Activated CD8-positive, alpha-beta T cell treated with anti-CD3 and anti-CD28 coated beads for 36 hours (primary cell): ENCODE data around the gene BTN1A1. TPM values are rescaled to one million over a fixed set of nuclear protein-coding genes. Genes with fewer than 3 reads are reported as not detected.

Experiments used
- ATAC-seq: fragments of 200-7000 bp; cut with Tn5 transposase; one replicate; pipeline ENCODE4 v1.10.0; 2021; ENCODE audit warnings: mild to moderate bottlenecking, moderate library complexity
- CTCF ChIA-PET: fragments of 350-600 bp; sonication (Branson Sonifier 250); formaldehyde crosslinking; loops from one replicate; lab custom pipeline; 2021; ENCODE audit warnings: antibody characterized with exemption; lab: Charles Lee
- POLR2A ChIA-PET: fragments of 350-600 bp; sonication (Branson Sonifier 250); formaldehyde crosslinking; loops from one replicate; lab custom pipeline; 2021; ENCODE audit warnings: antibody characterized with exemption; lab: Charles Lee
- DNase-seq: peaks from one replicate; pipeline ENCODE4 v3.0.0-alpha.2; 2020
- H3K27ac Mint-ChIP-seq: one replicate; pipeline ENCODE4 v1.8.0; 2021; ENCODE audit warnings: mild to moderate bottlenecking, mixed read lengths
- H3K27me3 Mint-ChIP-seq: one replicate; pipeline ENCODE4 v1.8.0; 2021; ENCODE audit warnings: mixed read lengths
- H3K36me3 Mint-ChIP-seq: one replicate; pipeline ENCODE4 v1.8.0; 2021; ENCODE audit warnings: low read depth, mixed read lengths
- H3K4me1 Mint-ChIP-seq: one replicate; pipeline ENCODE4 v1.8.0; 2021; ENCODE audit warnings: low read depth, mixed read lengths
- H3K4me3 Mint-ChIP-seq: one replicate; pipeline ENCODE4 v1.8.0; 2021; ENCODE audit warnings: mild to moderate bottlenecking, moderate library complexity, mixed read lengths
- H3K9me3 Mint-ChIP-seq: one replicate; pipeline ENCODE4 v1.8.0; 2021; ENCODE audit warnings: mixed read lengths
- intact Hi-C: fragments of 100-400 bp; cut with micrococcal nuclease; formaldehyde crosslinking; loops from one replicate; pipeline ENCODE4 v1.10.0; 2022
- total RNA-seq, 2 experiments: library from RNA; stranded (reverse); gene quantifications; one replicate each; pipeline ENCODE4 v1.2.3, GENCODE V29; 2021
- TF ChIP-seq, protein P1 (sequence below): fragments of 200-600 bp; IDR thresholded peaks from one replicate; pipeline ENCODE4 v1.8.0; 2022; ENCODE audit warnings: antibody characterized with exemption, mild to moderate bottlenecking

Gene BTN1A1
- total RNA-seq, 2 experiments from 2014 or later: 0.11 TPM; not detected in 1

DNA sequence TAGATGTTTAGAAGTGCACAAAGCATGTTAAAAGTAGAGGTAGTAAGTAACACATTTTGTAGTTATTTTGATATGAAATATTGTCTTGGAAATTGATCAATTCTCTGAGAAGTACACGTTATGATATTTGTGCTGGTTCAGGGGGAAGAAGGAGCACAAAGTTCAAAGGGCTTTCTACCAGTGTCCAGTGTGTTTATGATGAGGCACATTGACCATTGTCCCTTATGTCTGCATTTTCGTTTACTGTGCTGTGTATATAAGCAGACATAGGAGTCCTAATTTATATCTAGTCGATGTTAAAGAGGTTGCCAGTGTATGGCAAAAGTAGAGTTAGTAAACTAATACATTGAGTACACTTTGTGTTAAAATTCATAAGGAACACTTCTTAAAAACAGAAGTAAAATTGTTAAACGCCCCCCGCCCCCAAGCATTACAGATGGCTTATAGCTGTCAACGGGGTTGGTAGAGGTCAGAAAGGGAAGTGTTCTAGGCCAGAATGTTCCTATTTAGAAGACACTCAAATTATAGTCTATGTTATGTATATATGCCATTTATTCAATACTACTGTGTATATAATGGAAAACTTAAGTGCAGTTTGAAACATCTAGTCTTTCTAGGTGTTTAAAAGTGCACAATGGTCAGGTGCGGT lies 24.7 kb downstream of the BTN1A1 start:
- no peak overlapping the region for H3K27ac Mint-ChIP-seq
- ChIA-PET CTCF (no interaction called here), POLR2A (interaction anchor here (1.9 kb wide), 1 partner anchor 11 kb away, joined by 5 read pairs; no protein-coding TSS in a partner anchor)
- intact Hi-C loops: no loop called here
- DNase-seq: no peak
- H3K4me1 Mint-ChIP-seq: peaks cover 30% of the 10 kb centered on the region
- no peak for ATAC-seq
- H3K9me3 Mint-ChIP-seq: no peaks in the 10 kb centered on the region
- H3K36me3 Mint-ChIP-seq: peaks cover 2% of the 10 kb centered on the region
- peaks cover 2% of the 10 kb centered on the region for H3K27me3 Mint-ChIP-seq
- TF ChIP-seq, protein P1, sequence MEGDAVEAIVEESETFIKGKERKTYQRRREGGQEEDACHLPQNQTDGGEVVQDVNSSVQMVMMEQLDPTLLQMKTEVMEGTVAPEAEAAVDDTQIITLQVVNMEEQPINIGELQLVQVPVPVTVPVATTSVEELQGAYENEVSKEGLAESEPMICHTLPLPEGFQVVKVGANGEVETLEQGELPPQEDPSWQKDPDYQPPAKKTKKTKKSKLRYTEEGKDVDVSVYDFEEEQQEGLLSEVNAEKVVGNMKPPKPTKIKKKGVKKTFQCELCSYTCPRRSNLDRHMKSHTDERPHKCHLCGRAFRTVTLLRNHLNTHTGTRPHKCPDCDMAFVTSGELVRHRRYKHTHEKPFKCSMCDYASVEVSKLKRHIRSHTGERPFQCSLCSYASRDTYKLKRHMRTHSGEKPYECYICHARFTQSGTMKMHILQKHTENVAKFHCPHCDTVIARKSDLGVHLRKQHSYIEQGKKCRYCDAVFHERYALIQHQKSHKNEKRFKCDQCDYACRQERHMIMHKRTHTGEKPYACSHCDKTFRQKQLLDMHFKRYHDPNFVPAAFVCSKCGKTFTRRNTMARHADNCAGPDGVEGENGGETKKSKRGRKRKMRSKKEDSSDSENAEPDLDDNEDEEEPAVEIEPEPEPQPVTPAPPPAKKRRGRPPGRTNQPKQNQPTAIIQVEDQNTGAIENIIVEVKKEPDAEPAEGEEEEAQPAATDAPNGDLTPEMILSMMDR: no peak
- no peak overlapping the region for H3K4me3 Mint-ChIP-seq

DNA sequence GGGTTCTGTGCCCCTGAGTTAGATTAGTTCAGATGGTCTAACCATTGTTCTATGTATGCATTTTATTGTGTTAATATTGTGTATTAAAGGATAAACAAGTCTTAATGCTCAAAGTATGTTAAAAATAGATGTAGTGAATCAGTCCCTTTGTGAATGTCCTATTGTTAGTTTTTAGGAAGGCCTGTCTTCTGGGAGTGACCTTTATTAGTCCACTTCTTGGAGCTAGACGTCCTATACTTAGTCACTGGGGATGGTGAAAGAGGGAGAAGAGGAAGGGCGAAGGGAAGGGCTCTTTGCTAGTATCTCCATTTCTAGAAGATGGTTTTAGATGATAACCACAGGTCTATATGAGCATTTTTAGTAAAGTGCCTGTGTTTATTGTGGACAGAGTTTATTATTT lies 25.7 kb downstream of the BTN1A1 start:
- Mint-ChIP-seq H3K4me1 (peaks cover 23% of the 10 kb centered on the region), H3K27ac (no peak overlapping the region), H3K36me3 (peaks cover 2% of the 10 kb centered on the region), H3K4me3 (no peak overlapping the region), H3K9me3 (no peaks in the 10 kb centered on the region), H3K27me3 (peaks cover 2% of the 10 kb centered on the region)
- TF ChIP-seq, protein P1: no peak
- intact Hi-C loops: no loop called here
- ChIA-PET POLR2A (interaction anchor here (0.8 to 1.9 kb wide), 2 partner anchors 10 to 12 kb away, joined by 3 to 5 read pairs; no protein-coding TSS in a partner anchor), CTCF (no interaction called here)
- ATAC-seq (no peak), DNase-seq (no peak)

DNA sequence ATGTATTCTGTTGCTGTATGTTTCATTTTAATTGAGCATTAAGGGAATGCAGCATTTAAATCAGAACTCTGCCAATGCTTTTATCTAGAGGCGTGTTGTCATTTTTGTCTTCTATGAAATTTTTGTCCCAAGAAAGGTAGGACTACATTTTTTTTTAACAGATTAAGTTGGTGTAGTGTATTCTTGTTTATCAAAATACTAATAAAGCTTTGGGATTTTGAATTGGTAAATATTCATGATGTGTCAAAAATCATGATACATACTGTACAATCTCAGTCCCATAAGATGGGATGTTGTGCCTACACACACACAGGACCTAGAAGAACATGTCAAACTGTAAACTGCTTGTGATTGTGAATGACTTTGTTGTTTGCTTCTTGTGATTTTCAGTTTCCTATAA lies 26.8 kb downstream of the BTN1A1 start:
- intact Hi-C loops: no loop called here

DNA sequence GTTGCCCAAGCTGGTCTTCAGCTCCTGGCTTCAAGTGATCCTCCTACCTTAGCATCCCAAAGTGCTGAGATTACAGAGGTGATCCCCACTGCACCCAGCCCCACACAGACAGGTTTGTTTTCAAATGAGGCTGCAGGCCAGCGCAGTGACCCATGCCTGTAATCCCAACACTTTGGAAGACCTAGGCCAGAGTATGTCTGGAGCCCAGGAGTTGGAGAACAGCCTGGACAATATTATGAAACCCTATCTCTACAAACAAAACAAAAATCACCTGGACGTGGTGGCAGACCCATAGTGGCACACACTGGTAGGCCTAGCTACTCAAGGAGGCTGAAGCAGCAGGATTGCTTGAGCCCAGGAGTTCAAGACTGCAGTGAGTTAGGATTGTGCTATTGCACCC lies 30.1 kb downstream of the BTN1A1 start:
- TF ChIP-seq, protein P1: no peak
- ChIA-PET CTCF (no interaction called here), POLR2A (no interaction called here)
- H3K36me3 Mint-ChIP-seq: peaks cover 2% of the 10 kb centered on the region
- H3K4me3 Mint-ChIP-seq: no peak overlapping the region
- ATAC-seq (no peak), DNase-seq (no peak)
- H3K27ac Mint-ChIP-seq: no peak overlapping the region
- H3K9me3 Mint-ChIP-seq: no peaks in the 10 kb centered on the region
- no peaks in the 10 kb centered on the region for H3K27me3 Mint-ChIP-seq
- H3K4me1 Mint-ChIP-seq: peaks cover 31% of the 10 kb centered on the region
- intact Hi-C loops: loop anchor here (5.0 kb wide), 1 partner anchor 58 kb away; no protein-coding TSS in a partner anchor

More for the DNA sequence above, 26.8 kb downstream of the BTN1A1 start:
- DNase-seq: no peak
- Mint-ChIP-seq H3K27ac (no peak overlapping the region), H3K4me3 (no peak overlapping the region), H3K27me3 (no peaks in the 10 kb centered on the region), H3K9me3 (no peaks in the 10 kb centered on the region), H3K4me1 (peaks cover 28% of the 10 kb centered on the region), H3K36me3 (peaks cover 1% of the 10 kb centered on the region)
- no peak for ATAC-seq
- ChIA-PET POLR2A (interaction anchor here (0.8 kb wide), 1 partner anchor 10 kb away, joined by 3 read pairs; no protein-coding TSS in a partner anchor), CTCF (no interaction called here)
- TF ChIP-seq, protein P1: no peak

DNA sequence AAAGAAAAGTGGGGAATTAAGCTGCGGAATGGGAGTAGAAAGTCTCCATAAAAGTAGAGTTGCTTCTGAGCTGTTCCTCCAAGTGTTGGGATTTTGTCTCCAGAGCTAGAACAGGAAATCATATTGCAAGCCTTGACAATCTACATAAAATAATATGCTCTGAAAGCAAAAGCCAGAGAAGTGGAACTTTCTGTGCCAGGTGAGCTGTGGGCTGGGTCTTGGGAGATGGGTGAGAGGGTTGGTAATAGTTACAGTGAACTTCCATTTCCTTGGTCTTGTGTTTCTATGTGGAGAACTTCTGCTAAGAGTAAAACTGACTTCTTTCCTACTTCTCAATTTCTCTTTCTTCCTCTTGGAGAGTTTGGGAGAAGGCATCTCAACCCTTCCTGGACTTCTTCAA lies 31.8 kb downstream of the BTN1A1 start:
- Mint-ChIP-seq H3K27me3 (no peaks in the 10 kb centered on the region), H3K4me1 (peaks cover 39% of the 10 kb centered on the region), H3K4me3 (peak overlapping the region; percentile 86), H3K9me3 (no peaks in the 10 kb centered on the region), H3K27ac (peak overlapping the region; percentile 88), H3K36me3 (peaks cover 2% of the 10 kb centered on the region)
- intact Hi-C loops: loop anchor here (5.0 kb wide), 1 partner anchor 60 kb away; no protein-coding TSS in a partner anchor
- TF ChIP-seq, protein P1: no peak
- no peak for DNase-seq
- no peak for ATAC-seq
- ChIA-PET CTCF (interaction anchor here (1.1 to 1.2 kb wide), 2 partner anchors 35 to 190 kb away, joined by 3 read pairs; no protein-coding TSS in a partner anchor), POLR2A (interaction anchor here (0.6 to 1.8 kb wide), 2 partner anchors 20 to 169 kb away, joined by 3 to 6 read pairs; no protein-coding TSS in a partner anchor)
